Panc1 (cell line): Measurements from ENCODE around the gene RRP1.

Experiments used
- CTCF ChIP-seq: fragments of 450-650 bp; IDR thresholded peaks from 2 replicates; pipeline ENCODE4 v1.5.1; 2017; ENCODE audit warnings: mild to moderate bottlenecking
- POLR2AphosphoS5 ChIP-seq: IDR thresholded peaks from 2 replicates; pipeline ENCODE4 v1.6.1; 2012; ENCODE audit warnings: mild to moderate bottlenecking, low read depth, low read length, moderate library complexity

- TF ChIP-seq CTCF, result no peak
- TF ChIP-seq POLR2AphosphoS5, result no peak
Observed at GRCh38 chr21:43814215-43815106, 25.1 kb downstream of the RRP1 start.
